GM11168 (cell line): ENCODE measurements around the gene MACROH2A2.
"Not testable (repeated sequence)": the region's sequence is repeated elsewhere in the genome, so short reads cannot be mapped to it uniquely, and the experiment has no call there.

ENCODE experiments used
- in situ Hi-C: fragments of 300-500 bp; cut with MboI; formaldehyde crosslinking; loops from one replicate; pipeline ENCODE4 v1.12.0; 2022; ENCODE audit warnings: low sequenced_read_pairs; ENCODE audit not compliant: unreplicated experiment

Gene MACROH2A2

DNA sequence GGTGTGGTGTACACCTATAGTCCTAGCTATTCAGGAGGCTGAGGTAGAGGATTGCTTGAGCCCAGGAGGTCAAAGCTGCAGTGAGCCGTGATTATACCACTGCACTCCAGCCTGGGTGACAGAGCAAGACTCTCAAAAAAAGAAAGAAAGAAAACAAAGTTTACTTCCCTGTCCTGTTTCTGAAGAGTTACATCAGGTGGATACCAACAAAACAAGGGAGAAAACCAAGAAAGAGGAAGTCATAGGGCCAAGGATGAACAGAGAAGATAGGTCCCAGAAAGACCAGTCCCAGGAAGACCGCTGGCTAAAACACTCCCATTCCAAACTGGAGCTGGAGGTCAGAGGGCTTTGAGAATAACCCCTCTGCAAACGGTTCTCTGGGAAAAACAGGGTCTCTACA lies 13.5 kb downstream of the MACROH2A2 start:
- in situ Hi-C loops, result no loop called here

DNA sequence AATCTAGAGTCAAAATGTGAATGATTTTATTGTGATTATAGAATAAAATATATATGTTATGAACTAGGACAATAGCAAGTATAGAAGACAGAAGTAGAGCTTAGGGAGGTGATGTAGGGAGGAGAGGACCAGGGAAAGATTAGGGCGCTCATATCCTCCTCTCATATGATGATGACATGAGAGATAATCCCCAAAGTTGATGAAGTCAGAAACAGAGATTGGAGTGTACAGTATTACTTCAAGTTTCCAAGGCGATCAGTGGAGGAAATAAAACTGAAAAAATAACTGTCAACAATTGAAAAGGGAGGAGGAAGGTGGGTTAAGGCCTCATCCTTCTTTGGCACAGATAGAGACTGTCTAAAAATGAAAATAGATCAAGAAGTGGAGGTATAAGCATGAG lies 14.9 kb downstream of the MACROH2A2 start:
- in situ Hi-C loops, result no loop called here

DNA sequence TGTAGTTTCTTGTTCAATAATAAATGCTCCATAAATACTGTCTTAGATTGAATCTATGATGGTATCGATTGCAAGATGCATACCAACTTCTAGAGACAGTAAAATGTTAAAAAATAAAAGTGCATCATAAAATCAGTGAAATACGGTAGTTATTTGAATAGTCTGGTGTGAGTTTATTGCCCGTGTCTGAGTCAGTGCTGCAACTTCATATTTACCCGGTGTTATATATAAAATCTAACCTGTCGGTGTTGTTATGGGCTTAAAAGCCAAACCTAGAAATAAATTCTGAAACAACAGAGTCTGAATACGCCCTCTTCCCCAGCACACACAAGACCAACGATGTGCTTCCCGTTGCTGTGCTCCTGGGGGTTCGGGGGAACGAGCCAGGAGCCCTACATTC lies 16.3 kb downstream of the MACROH2A2 start:
- in situ Hi-C loops, result no loop called here

DNA sequence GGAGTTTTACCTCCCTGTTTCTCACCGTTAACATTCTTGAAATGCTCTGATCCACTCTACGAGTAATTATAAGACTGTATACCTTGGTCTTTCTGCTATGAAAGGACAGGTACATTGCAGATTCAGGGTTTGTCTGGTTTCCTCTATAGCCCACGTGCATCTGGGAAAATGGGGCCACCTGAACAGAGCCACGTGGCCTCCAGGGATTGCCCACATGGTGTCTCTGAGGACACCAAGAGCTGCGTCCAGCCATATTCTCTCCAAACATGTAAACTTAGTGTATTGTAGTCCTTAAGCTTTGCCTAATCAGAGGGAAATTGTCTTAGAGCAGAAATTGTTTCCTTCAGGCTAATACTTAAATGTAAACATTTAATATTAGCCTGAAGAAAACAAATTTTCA lies 16.7 kb downstream of the MACROH2A2 start:
- in situ Hi-C loops, result no loop called here

DNA sequence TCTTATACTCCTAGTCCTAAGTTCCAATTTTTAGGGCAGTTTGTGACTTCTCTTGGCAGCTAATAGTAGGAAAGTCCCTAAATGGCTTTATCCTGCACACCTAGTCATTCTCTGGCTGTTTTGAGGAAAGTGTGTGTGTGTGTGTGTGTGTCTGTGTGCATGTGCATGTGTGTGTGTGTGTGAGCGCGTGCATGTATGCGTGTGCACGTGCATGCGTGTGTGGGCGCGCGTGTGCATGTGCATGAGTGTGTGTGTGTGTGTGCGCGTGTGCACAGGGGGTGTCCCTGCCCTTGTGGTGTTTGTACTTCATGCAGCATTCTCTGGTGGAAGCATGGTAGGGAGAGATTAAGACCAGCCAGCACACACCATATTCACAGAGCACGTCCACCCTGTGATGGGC lies 18.2 kb downstream of the MACROH2A2 start:
- in situ Hi-C loops, result no loop called here

DNA sequence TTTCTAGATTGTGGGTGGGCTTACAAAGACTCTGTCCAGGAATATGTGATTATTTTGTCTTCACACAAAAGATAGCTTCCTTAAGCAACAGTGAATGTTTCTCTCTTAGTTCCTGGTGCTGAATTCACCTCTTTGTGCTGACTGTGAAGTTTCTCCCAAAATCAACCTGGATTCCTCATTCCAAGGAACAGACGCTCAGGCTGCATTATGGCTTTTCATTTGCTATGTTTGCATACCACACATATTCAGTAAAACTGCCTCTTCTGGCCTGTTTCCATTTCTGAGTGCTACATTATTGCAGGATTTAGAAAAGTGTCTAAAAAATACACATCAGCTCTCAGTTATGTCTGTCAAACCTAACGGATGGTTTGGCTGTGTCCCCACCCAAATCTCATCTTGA lies 21.5 kb downstream of the MACROH2A2 start:
- in situ Hi-C loops, result no loop called here

DNA sequence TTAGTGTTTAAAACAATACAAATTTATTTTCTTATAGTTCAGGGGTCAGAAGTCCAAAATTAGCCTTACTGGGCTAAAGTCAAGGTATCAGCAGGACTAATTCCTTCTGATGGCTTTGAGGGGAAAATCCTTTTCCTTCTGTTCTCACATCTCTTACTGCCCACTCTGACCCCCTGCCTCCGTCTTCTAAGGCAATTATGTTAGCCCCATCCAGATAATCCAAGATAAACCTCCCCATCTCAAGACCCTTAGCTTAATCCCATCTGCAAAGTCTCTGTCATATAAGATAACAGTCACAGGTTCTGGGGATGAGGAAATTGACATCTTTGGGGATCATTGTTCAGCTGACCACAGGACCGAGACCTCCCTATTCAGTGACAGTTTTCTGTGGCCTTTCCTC lies 22.3 kb downstream of the MACROH2A2 start:
- in situ Hi-C loops, result no loop called here

DNA sequence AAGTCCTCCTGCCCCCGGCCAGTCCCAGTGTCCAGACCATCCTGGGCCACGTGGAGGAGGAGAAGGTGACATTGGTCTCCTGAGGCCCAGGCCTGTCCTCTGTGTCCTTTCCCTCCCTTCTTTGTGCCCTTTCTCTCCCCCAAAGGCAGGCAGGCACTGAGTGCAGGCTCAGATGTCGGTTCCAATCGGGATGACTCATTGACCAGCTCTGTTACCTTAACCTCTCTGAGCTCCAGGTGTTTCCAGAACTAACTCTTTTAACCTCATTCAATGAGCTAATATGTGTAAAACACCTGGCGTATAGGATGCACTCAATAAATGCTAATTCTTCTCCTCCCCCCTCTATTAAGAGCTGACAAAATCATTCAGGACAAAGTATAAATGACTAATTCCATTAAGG lies 25.7 kb downstream of the MACROH2A2 start:
- in situ Hi-C loops, result no loop called here

DNA sequence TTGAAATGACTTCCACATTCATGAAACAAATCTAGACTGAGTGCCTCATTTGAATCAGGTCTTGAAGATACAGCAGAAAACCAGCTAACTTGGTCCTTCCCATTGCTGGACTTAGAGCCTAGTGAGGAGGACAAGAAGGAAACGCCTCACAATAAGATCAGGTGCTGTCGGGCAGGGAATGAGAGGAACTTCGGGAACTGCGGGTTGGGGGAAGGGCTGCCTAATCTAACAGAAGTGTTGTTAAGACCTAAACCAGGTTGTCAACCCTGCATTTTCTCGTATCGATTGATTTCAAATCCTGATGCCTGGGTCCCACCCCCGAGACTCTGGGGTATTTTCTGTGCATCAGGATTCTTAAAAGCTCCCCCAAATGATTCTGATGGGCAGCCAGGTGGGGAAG lies 26.3 kb downstream of the MACROH2A2 start:
- in situ Hi-C loops, result no loop called here

DNA sequence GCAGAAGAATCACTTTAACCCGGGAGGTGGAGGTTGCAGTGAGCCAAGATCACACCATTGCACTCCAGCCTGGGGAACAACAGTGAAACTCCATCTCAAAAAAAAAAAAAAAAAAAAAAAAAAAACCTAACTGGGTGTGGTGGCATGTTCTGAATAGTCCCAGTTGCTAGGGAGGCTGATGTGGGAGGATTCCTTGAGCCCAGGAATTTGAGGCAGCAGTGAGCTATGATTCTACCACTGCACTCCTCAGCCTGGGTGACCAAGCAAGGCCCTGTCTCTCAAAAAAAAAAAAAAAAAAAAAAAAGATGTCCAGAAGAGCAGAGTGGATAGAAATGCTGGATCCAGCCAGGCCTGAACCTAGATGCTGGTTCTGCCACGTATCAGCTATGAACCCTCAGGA lies 28.1 kb downstream of the MACROH2A2 start:
- in situ Hi-C loops, result not testable (repeated sequence)

DNA sequence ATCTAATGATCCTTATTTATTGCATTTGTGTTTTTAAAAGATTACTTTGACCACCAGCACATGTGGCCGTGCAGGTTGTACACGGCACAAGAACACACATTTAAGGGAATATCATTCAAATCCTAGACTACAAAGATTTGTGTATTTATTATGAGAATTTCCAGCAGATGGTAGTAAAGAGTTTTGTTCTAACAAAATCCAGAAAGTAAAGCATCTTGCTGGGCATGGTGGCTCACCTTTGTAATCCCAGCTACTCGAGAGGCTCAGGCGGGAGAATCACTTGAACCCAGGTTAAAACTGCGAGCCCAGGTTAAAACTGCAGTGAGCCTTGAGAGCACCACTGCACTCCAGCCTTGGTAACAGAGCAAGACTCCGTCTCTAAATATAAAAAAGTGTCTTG lies 31.5 kb downstream of the MACROH2A2 start:
- in situ Hi-C loops, result no loop called here

DNA sequence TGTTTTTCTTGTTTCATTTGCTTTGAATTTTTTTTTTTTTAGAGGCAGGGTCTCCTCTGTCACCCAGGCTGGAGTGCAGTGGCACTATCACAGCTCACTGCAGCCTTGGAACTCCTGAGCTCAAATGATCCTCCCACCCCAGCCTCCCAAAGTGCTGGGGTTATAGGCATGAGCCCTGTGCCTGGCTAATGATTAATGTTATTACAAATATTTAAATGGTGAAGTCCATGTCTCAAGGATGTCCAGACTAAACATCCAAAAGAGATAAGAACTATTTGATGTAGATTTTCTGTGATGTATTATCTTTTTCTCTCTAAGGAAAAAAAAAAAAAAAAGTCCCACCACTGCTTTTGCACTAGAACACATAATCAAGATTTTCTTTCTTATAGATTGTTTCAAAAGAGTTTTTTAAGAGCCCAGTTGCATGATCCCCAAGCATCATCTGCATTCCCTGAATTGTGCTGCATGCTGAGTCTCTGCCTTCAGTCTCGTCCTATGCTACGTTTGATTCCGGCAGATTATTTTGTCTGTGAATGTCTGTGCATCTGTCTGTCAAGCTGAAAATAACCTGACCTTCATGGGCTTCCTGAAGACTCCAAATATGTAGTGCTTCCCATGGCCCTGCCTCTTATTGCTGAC lies 33.4 kb downstream of the MACROH2A2 start:
- in situ Hi-C loops, result no loop called here

DNA sequence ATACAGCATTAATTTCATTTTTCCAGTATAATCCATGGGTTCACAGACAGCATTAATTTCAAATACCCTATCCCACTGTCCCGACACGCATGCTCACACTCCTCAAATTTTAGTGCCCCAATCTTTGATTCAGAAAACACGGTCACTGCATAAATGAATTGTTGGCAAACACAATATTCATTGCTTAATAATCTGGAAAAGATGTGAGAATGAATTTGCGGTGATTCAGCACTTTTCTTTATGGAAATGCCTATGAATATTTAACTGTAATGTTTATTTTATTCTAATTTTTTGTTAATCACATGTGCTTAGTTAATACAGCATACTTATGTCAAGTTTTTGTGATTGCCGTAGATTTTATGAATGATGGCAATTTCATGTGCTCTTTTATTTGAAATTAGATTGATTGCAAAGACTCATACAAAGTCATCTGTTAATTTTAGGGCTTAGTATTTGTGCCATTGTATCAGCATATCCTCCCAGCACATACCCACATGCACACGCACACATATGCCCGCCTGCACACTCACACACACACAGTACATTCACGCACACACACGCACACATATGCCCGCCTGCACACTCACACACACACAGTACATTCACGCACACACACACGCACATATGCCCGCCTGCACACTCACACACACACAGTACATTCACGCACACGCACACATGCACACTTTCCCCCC lies 35.1 kb downstream of the MACROH2A2 start:
- in situ Hi-C loops, result no loop called here

DNA sequence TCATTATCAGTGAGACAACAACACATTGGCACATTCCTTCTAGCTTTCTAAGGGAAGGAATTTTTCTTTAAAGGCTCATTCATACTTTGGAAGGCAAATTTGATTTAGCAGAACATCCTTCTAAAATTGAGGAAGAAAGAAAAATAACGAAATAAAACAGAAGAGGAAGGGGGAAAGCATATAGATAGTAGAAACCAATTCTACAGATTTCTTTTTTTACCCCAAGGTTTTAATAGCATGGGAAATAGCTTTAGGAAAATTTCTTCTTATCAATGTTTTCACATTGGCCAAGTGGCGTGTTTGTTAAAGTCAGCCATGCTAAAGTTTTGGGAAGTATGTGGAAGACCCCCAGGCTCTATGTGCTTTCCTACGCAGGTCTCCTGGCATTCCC lies 35.7 kb downstream of the MACROH2A2 start:
- in situ Hi-C loops, result no loop called here

DNA sequence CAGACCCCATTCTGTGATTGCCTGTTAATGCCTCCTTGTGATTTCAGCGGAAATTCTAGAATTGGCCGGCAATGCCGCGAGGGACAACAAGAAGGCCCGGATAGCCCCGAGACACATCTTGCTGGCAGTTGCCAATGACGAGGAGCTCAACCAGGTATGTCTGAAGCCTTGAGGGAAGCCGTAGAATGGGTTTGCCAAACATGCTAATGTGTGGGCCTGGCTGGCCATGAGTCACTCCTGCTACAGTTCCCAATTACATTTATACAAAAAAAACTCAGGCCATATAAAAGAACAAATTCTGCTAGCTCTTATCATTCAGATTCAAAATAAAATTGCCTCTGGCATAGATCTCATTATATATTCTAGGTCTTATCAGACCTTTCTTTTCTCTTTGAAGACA lies 37.4 kb downstream of the MACROH2A2 start:
- in situ Hi-C loops, result no loop called here

DNA sequence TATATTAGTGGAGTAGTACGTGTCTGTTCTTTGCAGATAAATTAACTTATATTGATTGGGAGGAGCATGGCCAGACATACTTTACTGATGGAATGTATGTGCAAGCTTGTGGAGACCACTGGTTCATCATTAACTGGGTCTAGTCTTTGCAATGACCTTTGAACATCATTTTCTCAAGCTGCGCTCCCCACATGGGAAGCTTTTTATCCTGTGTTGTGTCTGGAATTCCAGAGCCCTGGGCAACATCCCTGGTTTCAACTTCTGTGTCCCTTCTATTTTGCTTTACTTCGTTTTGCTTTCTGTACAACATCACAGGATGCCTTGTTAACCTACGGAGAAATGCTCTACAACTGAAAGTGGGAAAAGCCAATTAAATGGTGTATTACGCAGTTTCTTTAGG lies 38.3 kb downstream of the MACROH2A2 start:
- in situ Hi-C loops, result no loop called here

DNA sequence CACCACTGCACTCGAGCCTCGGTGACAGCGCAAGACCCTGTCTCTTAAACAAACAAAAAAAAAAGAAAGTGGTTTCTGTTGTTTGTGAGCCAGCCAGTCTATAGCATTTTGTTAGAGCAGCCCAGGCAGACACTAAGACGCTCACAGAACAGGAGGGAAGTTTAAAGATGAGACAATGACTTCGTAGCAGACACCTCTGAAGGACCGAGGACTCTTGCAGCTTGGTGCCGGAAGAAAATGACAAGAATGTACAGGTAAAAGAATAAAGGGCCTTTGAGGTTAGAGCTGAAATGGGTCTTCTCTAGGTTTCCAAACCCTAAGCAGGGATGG lies 39.7 kb downstream of the MACROH2A2 start:
- in situ Hi-C loops, result no loop called here

DNA sequence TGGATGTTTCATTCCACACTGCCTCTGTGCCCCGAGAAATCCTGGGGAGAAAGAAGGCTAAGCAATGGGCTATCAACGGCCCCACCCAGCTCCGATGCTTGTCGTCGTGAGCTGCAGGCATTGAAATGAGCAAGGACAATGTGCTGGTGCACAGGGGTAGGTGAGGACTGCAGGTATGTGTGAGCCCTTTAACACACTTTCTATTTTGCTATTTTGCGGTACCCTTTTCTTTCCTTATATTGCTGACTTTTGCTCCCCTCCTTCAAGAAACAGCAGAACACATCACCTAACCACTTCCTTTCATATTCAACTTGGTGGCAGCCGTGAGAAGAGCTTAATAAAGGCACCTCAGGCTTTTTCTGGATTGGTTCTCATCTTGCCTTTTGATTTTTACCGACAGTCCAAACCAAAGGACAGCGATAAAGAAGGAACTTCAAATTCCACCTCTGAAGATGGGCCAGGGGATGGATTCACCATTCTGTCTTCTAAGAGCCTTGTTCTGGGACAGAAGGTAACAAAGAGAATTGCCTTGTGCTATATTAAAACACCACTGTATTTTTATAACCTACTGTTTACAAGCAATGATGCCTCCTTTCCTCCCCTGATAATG lies 40.8 kb downstream of the MACROH2A2 start:
- in situ Hi-C loops, result no loop called here

DNA sequence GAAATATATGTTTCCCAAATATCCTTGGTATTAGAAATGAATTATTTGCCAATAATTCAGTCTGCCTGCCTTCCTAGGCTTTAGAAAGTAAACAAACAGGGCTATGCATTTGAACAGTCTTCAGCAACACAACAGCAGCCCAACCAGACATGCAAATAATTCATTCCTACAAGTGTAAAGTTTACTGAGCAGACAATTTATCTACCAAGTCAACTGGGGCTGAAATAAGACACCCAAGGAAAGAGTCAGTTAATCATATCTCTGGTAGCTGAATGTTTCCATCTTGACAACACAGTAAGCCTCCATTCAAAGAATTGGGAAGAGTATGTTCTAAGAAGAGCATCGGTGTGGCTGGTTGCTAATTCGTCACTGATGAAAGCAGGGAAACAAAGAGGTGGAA lies 41.6 kb downstream of the MACROH2A2 start:
- in situ Hi-C loops, result no loop called here

DNA sequence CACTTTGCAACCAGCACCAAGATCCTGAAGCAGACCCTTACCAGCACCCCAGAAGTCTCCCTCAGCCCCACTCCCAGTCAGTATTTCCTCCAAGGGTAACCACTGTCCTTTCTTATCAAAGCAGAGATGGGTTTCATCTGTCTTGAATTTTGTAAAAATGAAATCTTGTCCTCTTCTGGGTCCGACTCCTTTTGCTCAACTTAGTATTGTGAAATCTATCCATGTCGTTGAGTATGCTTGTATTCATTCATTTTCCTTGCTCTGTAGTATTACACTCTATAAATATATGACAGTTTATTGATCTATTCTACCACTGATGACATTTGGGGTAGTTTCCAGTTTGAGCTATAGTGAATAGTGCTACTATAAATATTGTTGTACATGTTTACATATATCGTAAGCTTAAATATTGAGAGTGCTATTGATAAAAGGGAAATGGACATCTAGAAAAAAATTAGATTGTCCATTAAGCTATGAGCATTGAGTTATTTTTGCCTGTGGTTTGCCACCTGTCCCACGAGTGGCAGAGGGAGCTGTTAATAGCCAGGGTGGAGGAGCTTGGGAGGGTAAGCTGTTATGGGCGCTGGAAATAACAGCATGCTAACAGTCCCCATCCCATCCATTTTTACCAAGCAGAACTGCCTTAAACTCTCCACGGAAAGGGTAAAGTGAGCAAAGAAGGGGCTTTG lies 43.5 kb downstream of the MACROH2A2 start:
- in situ Hi-C loops, result no loop called here

DNA sequence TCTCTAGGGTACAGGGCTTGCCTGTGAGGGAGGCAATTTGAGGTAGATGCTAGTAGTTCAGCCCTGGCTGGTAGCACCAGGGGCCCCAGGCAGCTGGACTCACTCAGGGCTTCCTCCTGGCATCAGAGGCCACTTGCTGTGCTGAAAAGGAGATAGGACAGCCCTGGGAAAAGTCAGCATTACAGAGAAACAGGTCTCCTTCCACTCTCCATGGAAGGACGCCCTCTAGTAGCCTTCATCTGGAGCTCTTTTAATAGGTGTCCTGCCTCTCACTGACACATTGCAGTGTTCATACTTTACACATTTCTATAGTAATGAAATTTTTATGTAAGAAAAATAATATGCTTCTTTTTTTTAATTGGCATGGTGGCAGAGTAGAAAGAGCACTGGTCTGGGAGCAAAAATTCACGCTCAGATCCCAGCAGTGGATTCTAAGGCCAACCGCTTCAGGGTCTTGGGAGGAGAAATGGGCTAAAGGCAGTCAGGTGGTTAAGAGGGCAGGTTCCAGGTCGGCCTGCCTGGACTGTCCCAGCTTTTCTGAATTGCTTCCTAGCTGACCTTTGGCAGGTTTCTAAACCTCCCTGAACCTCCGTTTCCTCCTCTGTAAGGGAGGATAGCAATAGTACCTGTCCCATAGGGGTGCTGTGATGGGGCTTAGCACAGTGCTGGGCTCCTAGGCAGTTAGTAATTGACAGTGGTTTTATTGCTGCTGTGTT lies 44.2 kb downstream of the MACROH2A2 start:
- in situ Hi-C loops, result no loop called here
